ENCODE data around the gene RPL39L. TPM values are rescaled to one million over a fixed set of nuclear protein-coding genes. Genes with fewer than 3 reads are reported as not detected.
"Not testable (repeated sequence)": the region's sequence is repeated elsewhere in the genome, so short reads cannot be mapped to it uniquely, and the experiment has no call there.

The RPL39L gene
- total RNA-seq, 1 donor from 2014 or later = 10.5 TPM

DNA sequence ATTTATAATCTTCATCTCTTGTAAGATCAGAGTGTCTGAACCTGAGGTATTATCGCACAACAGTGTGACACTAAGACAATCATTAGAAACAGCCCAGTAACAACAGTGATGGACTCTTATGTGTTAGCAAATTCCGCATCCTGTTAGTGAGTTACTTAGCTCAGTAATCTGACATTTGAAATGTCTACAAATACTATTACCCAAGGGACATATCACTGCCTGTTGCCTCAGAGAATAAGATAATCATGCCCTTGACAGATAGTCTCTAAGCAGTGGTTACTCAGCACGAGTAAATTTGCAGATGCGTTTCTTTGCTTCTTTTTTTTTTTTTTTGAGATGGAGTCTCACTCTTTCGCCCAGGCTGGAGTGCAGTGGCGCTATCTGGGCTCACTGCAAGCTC lies 44.6 kb upstream of the RPL39L start:
- no peak for DNase-seq (ENCODE audit: low spot score, unreplicated experiment)
- Mint-ChIP-seq H3K9me3 (ENCODE audit: low read depth) (no peaks in the 10 kb centered on the region), H3K27ac (no peak overlapping the region), H3K4me3 (ENCODE audit: low read depth) (no peak overlapping the region), H3K4me1 (ENCODE audit: low read depth) (peaks cover 3% of the 10 kb centered on the region), H3K27me3 (peaks cover 44% of the 10 kb centered on the region), H3K36me3 (ENCODE audit: insufficient read depth) (no peaks in the 10 kb centered on the region)
- TF ChIP-seq, protein P1, sequence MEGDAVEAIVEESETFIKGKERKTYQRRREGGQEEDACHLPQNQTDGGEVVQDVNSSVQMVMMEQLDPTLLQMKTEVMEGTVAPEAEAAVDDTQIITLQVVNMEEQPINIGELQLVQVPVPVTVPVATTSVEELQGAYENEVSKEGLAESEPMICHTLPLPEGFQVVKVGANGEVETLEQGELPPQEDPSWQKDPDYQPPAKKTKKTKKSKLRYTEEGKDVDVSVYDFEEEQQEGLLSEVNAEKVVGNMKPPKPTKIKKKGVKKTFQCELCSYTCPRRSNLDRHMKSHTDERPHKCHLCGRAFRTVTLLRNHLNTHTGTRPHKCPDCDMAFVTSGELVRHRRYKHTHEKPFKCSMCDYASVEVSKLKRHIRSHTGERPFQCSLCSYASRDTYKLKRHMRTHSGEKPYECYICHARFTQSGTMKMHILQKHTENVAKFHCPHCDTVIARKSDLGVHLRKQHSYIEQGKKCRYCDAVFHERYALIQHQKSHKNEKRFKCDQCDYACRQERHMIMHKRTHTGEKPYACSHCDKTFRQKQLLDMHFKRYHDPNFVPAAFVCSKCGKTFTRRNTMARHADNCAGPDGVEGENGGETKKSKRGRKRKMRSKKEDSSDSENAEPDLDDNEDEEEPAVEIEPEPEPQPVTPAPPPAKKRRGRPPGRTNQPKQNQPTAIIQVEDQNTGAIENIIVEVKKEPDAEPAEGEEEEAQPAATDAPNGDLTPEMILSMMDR (IDR thresholded peaks at IDR 0.05; ENCODE audit: unreplicated experiment) = no peak

DNA sequence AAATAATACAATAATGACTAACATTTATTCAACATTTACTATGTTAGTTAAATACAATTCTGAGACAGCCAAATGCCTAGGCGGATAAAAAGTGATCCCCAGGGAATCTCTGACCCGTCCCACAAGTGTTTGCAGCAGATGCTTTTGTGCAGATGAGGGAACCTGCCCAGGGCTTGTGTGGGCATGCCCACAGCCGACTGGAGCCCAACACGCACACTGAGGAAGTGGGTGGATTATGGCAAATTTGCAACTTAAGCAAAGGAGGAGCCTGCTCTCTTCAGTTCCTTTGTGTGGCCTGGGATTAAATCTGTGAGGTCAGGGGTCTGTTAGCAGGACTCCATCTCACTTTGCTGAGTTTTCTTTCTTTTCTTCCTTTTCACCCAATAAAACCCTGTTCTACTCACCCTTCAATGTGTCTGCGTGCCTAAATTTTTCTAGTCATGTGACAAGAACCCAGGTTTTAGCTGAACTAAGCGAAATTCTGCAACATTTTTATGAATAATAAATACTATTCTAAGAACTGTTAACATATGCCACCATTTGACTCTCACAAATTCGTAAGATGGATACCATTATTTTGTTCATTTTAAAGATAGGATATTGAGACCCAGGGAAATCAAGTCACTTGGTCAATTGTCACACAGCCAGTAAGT lies 44.0 kb upstream of the RPL39L start:
- Mint-ChIP-seq H3K4me1 (ENCODE audit: low read depth) (peaks cover 3% of the 10 kb centered on the region), H3K27me3 (peaks cover 49% of the 10 kb centered on the region), H3K9me3 (ENCODE audit: low read depth) (no peaks in the 10 kb centered on the region), H3K4me3 (ENCODE audit: low read depth) (no peak overlapping the region), H3K36me3 (ENCODE audit: insufficient read depth) (no peaks in the 10 kb centered on the region), H3K27ac (no peak overlapping the region)
- TF ChIP-seq, protein P1 (IDR thresholded peaks at IDR 0.05; ENCODE audit: unreplicated experiment) = no peak
- no peak for DNase-seq (ENCODE audit: low spot score, unreplicated experiment)

DNA sequence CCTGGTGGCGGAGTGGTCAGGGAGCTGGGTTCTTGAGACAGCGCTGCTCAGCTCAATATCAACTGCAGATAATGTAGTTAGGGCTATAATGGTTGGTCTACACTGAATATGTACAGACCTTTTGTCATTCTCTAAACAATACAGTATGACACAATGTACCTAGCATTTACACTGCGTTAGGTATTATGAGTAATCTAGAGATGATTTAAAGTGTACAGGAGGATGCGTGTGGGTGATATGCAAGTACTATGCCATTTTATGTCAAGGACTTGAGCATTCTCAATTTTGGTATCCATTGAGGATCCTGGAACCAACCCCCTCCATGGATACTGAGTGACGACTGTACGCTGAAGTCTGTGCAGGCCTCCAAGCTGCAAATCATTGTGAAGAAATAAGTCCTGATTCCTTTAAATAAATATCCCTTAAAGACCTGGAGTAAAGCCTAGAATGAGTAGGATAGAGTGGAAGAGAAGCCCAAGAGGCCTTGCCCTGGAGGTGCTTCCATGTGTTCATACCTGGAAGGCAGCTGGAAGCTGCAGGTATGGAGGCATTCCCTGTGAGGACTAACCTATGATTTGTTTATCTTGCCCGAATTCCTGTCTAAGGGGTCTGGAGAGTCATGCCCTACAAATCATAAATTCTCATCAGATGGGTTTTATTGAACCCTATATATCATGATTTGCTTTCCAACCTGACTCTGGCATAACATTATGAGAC lies 42.3 kb upstream of the RPL39L start:
- peaks cover 57% of the 10 kb centered on the region for H3K27me3 Mint-ChIP-seq
- H3K9me3 Mint-ChIP-seq (ENCODE audit: low read depth) = no peaks in the 10 kb centered on the region
- no peak overlapping the region for H3K4me3 Mint-ChIP-seq (ENCODE audit: low read depth)
- TF ChIP-seq, protein P1 (IDR thresholded peaks at IDR 0.05; ENCODE audit: unreplicated experiment) = no peak
- H3K27ac Mint-ChIP-seq = no peak overlapping the region
- DNase-seq (ENCODE audit: low spot score, unreplicated experiment) = no peak
- H3K4me1 Mint-ChIP-seq (ENCODE audit: low read depth) = no peaks in the 10 kb centered on the region
- no peaks in the 10 kb centered on the region for H3K36me3 Mint-ChIP-seq (ENCODE audit: insufficient read depth)

DNA sequence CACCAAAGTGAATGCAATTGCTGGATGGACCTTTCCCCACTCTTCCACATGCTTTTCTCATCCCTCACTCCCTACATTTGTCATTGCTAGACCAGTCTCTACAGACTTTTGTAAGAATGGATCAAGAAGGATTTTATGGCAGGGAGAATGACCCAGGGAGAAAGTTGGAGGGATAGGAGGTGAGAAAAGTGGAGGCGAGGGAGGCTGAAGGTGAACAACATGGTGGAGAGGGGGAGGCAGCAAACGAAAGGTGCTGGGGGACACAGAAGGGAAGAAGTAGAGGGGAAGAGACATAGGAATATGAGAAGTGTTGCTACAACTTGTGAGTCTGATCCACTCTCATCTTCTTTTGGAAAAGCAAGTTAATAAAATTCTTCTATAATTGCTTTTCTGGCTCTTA lies 33.6 kb upstream of the RPL39L start:
- DNase-seq (ENCODE audit: low spot score, unreplicated experiment) = no peak
- TF ChIP-seq, protein P1 (IDR thresholded peaks at IDR 0.05; ENCODE audit: unreplicated experiment) = no peak
- H3K4me1 Mint-ChIP-seq (ENCODE audit: low read depth) = no peaks in the 10 kb centered on the region
- peaks cover 13% of the 10 kb centered on the region for H3K27me3 Mint-ChIP-seq
- no peak overlapping the region for H3K27ac Mint-ChIP-seq
- no peaks in the 10 kb centered on the region for H3K9me3 Mint-ChIP-seq (ENCODE audit: low read depth)
- no peaks in the 10 kb centered on the region for H3K36me3 Mint-ChIP-seq (ENCODE audit: insufficient read depth)
- no peak overlapping the region for H3K4me3 Mint-ChIP-seq (ENCODE audit: low read depth)

DNA sequence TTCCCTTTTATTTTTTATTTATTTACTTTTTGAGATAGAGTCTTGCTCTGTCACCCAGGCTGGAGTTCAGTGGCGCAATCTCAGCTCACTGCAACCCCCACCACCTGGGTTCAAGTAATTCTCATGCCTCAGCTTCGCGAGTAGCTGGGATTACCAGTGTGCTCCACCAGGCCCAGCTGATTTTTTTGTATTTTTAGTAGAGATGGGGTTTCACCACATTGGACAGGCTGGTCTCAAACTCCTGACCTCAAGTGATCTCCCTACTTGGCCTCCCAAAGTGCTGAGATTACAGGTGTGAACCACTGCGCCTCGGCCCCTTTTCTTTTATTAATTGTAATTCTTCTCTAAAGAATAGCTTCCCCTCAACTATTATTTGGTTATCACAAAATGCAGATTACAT lies 31.6 kb upstream of the RPL39L start:
- not testable (repeated sequence) for H3K27me3 Mint-ChIP-seq; H3K27ac Mint-ChIP-seq; H3K36me3 Mint-ChIP-seq (ENCODE audit: insufficient read depth); H3K4me3 Mint-ChIP-seq (ENCODE audit: low read depth); DNase-seq (ENCODE audit: low spot score, unreplicated experiment); H3K4me1 Mint-ChIP-seq (ENCODE audit: low read depth); H3K9me3 Mint-ChIP-seq (ENCODE audit: low read depth)

Data from progenitor cell of endocrine pancreas (in vitro differentiated cells).